ENCODE measurements around the gene NEDD4L.
A peak's percentile ranks its signal among the peaks of the same experiment; 100 is the strongest.
"Not testable (repeated sequence)": the region's sequence is repeated elsewhere in the genome, so short reads cannot be mapped to it uniquely, and the experiment has no call there.

NEDD4L gene

DNA sequence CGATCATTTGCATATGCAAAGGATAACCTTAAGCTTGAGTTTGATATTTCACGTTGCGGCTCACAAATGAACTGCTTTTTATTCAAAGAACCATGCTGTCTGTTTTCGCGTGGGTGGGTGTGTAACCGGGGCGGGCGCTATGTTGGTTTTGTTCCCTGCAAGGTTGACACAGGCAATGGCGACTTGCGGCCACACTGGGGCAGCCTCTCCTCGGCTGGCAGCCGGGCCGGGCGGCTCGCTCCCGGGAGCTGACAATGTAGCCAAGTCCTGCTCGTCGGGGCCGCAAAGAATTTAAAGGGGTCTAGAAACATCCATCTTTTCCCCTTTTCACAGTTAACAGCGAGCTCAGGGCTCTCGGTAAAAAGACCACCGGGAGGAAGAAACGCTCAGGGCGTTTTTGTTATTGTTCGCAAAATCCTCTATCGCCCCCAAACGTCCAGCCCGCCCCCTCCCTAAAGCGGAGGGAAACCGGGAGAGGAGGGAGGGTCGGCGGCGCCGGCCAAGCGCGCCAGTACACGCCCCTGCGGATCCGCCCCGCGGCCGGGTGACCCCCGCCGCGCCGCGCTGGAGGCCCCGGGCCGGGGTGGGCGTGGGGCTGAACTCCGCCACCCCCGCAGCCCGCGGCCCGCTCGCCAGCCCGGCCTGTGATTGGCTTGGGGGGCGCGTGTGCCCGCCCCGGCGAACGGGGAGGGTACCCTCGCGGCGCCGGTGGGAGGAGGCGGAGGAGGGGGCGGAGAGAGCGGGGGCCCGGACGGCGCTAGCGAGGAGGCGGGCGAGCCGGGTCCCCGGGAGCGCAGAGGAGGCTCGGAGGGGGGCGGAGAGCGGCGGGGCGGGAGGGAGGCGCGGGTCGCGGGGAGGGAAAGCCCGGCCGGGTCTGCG, at the start of gene NEDD4L:
Gene NEDD4L (plus strand): TSS at position 736 of the 879 bp plus-strand sequence. CDS start 435 bp downstream, outside the sequence.
- DNase-seq = peak; percentile 72 to 78

DNA sequence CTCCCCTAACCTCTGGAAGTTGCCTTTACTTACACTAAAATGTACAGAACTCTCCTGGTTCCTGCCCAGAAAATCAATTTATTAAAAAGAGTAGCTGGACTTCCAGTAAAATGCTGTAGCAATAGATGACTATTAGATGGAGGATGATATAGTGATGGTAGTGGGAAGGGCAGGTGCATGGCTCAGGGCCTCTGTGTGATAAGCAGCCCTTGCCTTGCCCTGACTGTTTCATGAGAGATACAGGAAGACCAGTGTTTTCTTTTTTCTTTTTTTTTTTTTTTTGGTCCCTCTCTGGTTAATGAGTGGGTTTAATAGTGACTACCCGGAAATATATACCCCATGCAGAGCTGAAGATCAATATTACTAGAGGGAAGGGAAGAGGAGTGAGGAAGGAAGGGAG, 48.7 kb upstream of the NEDD4L start:
- no peak for DNase-seq

DNA sequence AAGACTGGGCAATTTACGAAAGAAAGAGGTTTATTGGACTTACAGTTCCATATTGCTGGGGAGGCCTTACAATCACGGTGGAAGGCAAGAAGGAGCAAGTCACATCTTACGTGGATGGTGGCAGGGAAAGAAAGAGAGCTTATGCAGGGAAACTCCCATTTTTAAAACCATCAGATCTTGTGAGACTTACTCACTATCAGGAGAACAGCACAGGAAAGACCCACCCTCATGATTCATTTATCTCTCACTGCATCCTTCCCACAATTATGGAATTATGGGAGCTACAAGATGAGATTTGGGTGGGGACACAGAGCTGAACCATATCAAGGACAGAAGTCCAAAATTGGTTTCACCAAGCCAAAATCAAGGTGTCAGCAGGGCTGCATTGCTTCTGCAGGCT, 47.1 kb upstream of the NEDD4L start:
- DNase-seq = not testable (repeated sequence)

DNA sequence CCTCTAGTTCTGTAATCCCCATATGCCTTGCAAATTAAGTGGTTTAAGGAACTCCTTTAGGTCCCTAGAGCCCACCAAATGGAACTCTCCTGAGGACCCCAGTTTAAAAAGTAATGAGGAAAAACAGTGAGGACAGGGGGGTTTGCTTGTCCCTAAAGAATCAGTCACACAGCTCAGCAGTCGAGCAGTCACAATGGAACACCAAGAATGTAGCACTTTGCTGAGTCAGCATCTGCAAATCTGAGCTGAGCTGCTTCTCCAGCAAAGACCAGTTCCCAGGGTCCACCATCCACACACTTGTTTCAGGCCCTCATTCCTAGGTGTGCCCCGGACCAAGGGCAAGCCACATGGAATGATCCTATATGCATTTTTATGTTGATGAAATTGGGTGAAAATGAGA, 46.2 kb upstream of the NEDD4L start:
- DNase-seq = no peak

DNA sequence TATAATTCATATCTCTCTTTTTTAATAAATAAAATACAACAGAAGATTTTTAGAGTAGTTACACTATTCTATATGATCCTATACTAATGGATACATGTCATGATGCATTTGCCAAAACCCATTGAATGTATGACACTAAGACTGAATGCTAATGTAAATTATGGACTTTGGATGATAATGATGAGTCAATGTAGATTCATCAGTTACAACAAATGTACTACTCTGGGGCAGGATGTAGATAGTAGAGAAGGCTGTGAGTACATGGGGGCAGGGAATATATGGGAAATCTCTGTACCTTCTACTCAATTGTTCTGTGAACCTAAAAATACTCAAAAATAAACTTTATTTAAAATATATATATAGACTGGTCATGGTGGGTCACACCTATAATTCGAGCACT, 45.6 kb upstream of the NEDD4L start:
- DNase-seq = no peak

DNA sequence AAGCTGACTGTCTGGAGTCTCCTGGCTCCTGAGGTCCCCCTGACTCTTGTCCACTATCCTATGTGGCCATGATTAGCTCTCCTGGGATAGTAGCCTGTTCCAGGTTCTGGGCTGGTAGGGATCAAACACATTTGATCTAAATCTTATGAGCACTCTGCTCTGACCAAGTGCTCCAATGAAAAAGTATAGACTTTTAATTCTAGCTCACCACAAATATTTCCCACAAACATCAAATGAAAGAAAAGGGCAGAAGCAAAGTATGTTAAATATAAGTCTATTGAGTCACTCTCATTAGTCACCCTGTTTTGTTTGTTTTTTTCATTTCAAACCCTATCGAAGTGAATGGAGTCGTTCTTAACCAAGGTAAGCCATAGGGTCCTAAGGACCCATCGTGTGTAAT, 39.7 kb upstream of the NEDD4L start:
- no peak for DNase-seq

DNA sequence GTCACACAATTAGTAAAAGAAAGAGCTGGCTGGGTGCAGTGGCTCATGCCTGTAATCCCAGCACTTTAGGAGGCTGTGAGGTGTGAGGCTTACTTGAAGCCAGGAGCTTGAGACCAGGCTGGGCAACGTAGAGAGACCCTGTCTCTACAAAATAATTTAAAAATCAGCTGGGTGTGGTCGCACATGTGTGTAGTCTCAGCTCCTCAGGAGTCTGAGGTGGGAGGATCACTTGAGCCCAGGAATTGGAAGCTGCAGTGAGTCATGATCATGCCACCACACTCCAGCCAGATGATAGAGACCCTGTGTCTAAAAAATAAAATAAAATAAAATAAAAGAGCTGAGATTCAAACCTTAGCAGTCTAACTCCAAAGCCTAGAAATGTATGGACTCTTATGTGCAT, 39.0 kb upstream of the NEDD4L start:
- no peak for DNase-seq

DNA sequence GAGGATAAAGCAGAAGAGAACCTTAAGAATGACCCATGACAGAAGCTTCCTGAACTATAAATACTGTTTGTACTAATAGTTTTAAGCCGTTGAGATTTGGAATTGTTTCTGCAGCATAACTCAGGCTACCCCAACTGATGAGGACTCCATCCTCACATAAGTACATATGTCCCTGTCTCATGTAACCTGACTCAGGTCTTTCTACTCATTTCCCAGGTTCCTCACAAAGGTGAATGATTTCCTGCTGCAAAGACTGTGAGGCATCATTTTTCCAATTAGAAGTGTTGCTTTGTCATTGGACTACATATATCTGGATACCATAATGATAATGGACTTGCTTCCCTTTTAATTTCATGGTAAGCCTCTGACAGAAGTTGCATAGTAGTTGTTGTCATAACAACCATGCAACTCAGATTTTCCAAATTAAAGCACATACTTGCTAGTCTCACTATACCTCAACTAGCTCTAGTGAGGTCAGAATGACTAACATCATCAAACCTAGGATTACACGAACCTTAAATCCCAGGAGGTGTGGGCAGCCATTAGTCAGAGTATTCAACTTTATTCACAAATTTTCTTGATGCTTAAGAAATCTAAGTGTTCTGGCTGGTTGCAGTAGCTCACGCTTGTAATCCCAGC, 38.0 kb upstream of the NEDD4L start:
- no peak for DNase-seq

DNA sequence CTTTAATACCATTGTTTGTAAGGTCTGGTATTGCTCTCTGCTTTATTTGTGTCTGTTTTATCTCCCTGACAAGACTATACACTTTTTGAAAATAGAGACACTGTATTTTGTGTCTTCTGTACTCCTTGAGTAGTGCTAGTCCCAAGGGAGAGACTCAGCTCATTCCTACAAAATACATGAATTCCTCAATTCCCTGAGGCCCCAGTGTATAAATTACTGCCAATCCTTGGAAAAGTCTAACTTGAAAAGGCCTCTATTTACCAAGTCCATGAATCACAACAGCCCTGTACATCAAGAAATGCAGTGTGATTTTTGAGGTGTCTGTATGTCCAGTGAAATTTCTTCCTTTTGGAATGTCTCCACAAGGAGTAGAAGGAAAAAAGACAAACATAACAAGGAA, 34.9 kb upstream of the NEDD4L start:
- no peak for DNase-seq

DNA sequence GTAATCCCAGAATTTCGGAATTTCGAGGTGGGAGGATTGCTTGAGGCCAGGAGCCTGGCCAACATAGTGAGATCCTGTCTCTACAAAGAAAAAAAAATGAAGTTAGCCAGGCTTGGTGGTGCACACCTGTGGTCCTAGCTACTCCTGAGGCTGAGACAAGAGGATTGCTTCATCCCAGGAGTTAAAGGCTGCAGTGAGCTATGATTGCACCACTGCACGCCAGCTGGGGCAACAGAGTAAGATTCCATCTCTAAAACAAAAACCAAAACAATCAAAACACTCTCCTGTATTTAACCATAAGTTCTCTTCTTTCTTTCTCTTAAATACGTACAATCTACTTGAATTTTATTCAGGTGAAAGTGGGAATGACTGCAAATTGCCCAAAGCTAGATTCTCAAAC, 33.8 kb upstream of the NEDD4L start:
- DNase-seq = no peak

DNA sequence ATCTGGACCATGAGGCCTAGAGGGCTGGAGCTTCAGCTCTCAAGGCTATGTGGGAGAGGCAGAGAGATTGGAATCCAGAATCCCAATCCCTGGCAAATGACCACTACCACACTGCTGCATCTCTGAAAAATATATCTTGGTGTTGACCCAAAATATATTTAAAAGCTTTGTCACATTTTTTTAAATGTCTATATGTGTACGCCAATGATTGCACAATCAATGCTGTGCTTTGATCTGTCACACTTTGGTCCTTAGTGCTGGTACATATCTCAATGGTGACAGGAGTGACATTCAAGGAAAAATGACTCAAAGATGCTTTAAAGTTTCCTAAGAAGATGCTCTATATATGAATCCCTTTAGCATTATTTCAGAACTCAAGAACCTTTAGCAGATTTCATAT, 31.7 kb upstream of the NEDD4L start:
- DNase-seq = no peak

DNA sequence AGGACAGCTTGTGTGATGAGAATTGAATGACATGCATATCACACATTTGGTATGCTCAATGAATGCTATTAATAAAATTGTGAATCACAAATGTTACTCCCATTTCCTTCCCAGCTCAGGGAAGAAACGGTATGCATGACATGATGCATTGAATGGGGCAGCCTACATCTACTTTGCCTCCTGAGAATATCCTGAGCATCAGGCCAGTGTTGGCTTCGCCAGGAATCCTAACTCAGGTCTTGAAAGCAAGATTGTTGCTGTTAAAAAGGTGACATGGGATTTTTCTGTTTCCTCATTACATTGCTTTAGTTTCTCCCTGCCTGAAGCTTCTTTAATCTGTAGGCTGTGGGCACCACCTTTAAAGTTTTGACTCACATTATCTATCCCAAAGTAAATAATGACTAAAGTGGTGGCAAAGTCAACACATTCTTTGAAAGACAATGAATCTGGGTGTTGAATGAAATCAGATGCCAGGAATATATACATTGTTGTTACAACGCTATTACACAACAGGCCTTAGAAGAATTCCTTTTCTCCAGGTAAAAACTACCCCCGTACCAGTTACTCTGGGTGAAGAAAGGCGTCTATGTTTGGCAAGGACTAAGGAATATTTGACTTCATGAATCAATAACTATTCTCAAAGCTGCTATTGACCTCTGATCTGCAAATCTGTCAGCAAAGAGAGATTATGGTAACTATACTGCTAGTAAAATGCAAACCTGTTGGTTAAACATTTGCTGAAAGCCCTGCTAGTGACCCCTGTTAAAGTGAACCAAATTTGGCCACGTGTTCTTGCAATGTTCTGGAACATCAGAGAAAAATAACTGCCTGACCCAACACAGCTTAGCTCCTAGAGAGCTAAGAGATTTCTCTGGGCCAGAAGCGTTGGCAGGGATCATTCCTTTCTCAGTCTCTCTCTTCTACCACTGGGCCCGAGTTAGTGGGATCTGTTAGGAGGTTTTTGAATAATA, 30.5 kb upstream of the NEDD4L start:
- DNase-seq = no peak

DNA sequence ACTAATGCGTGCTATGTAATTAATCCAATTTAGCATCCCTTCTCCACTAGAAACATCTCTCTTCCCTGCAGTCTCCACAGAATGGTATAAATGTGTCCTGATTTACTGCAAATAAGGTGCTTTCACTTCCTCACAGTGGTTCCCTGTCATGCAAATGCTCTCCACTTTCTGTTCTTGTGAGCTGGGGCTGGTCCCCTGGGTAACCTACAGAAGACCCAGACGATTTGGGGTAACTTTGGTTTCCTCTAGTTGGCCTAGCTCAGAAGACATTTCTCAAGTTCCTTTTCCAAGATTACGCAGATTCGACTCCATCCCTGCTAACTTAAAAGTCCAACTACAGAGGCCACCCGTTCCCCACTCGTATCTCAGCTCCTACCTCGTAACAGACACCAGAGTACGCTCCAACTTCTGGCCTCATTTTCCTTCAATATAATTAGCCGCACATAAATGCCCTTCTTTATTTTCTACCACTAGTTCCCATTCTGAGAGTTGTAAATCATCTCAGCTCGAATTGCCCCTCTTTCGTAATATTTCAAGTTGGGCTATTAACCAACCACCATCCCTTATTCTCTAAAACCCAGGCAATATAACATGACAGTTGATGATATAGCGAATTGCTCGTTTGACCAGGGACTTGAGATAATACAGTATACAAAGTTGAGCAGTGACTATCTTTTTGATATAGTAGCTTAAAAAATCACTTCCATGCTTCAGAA, 28.8 kb upstream of the NEDD4L start:
- DNase-seq = peak in 1 of 2 donors; percentile 54

DNA sequence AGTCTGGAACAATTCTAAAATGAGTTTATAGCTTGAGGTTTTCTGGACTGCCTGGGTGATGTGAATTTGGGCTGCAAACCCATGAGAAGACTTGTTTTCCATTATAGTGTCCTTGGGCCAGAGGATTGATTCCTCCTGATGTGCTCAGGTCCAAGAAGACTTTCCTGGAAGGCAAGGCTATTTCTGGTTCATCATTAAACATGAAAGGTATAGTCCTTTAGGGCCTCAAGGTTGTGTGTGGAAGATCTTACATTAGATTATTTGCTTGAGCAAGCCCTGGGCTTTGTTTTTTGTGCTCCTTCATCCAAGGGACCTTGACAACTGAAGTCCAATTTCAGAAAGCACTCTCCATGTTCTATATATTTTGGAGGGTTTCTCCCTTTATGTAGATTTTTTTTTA, 26.8 kb upstream of the NEDD4L start:
- DNase-seq = no peak

DNA sequence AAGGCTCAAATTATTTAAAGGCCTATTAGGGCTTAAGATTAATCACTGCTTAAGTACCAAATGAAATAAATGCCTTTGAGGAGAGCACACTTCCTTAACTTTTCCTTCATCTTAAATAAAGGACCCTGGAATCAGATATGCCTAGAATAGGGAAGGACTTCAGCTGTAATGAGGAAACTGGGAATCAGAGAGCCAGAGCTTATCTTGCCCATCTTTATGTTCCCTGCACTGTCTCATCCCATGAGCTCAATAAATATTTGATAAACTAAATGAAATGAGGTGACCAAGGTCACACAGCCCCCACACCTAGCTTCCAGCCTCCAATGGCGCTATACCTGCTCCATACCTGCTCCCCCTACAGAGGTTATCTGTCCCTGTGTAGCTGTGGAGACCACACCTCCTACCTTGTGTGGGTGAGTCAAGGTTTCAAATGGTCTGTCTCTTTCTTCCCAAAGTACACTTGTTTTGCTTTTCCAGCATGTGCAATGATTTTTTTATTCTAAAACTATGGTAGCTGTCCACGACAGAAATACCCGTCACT, 23.4 kb upstream of the NEDD4L start:
- DNase-seq = no peak

DNA sequence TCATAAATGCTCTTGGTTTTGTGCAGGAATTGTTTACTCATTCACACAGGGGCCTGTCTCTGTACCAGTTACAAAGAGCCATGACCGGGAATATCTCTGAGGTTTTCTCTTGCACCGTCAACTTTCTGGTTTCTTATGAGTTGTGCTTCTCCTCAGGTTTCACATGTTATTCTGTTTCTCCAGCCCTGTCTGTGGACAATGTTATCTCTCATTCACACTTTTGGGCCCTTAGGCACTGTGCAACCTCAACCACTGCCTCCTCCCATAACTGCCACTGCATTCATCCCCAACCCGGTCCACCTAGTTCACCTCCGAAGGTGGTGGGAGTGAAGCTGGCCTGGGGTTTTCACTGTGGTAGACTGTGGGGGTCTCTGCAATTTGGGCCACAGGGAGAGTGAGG, 22.5 kb upstream of the NEDD4L start:
- no peak for DNase-seq

DNA sequence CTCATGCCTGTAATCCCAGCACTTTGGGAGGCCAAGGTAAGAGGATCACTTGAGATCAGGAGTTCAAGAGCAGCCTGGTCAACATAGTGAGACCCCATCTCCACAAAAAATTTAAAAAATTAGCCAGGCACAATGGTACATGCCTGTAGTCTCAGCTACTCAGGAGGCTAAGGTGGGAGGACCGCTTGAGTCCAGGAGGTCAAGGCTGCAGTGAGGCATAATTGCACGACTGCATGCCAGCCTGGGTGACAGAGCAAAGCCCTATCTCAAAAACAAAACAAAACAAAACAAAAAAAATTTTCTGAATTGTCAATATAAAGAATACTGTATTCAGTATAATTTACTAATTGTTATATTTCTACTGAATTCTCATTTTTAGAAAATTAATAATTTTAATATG, 20.9 kb upstream of the NEDD4L start:
- DNase-seq = no peak

DNA sequence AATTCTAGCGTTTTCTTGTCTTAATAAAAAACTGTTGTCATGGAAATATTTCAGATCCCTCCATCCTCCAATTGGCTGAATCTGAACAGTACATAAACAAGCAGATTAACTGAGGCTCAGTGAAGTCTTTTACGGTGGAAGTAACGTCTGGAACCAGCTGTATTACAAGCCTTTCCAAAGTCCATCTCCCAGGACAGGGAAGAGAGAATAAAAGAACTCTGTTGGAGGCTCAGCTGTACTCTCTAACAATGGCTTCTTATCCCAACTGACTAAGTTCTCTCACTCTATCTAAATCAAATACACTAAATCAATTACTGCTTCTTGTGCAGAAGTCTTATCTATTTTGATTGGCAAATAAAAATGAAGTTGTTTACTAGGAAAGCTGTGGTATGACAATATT, 19.9 kb upstream of the NEDD4L start:
- no peak for DNase-seq

DNA sequence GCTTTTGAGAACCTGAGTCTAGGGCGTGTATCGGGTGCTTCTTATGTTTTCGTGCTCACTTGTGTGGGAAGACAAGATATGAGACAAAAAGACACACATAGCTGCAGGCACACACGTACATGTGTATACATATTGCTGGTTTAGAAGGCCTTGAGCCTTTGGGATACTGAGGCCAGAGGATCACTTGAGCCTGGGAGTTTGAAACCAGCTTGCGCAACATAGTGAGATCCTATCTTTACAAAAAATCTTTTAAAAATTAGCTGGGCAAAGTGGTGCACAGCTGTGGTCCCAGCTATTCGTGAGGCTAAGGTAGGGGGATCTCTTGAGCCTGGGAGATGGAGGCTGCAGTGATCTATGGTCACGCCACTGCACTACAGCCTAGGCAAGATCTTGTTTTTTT, 18.8 kb upstream of the NEDD4L start:
- DNase-seq = no peak

DNA sequence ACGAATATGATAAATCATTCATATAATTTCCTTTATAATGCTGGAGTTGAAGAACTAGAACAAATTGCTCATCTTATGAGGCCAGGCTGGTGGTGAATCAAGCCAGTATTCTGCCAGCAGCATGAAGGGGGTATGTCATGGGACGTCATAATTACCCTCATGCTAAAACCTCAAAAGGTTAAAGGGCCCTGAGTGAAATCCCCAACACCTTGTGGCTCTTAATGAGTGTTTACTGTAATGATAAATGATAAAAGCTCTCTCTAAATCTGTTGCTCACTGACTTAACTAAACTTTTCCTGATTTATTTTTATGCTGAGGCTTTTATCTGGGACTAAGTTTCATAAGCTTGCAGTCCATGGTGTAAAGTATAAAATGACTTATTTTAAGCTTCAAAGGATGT, 18.3 kb upstream of the NEDD4L start:
- DNase-seq = no peak

DNA sequence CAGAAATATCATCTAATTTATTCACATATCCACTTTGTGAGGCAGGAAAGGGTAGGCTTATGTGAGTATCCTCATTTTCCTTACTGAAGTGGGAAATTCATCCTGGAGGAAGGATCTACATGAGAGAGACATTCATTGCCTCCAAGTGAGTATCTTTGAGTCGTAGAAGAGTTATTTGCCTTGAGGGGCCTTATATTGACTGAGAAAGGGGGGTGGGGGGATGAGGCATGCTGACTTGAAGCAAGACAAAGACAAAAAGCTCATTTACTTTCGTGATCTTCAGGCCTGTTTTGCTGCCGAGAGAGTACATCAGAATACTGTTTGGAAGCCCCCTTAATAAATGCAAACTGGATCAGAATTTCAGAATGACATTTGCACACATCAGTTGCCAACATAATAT, 17.6 kb upstream of the NEDD4L start:
- no peak for DNase-seq

DNA sequence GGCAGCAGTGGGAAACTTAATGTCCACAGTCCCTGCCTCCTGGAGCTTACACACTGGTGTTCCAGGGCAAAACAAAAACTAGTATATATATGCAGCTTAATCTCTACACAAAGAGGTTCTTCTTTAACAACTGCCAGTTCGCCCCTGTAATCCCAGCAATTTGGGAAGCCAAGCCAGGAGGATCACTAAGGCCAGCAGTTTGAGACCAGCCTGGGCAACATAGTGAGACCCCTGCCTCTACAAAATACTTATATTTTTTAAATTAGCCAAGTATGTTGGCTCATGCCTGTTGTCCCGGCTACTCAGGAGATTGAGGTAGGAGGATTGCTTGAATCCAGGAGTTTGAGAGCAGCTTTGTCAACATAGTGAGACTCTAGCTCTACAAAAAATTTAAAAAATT, 17.2 kb upstream of the NEDD4L start:
- DNase-seq = no peak
